Measurements from ENCODE around the gene ATOH1.

Gene ATOH1, protein sequence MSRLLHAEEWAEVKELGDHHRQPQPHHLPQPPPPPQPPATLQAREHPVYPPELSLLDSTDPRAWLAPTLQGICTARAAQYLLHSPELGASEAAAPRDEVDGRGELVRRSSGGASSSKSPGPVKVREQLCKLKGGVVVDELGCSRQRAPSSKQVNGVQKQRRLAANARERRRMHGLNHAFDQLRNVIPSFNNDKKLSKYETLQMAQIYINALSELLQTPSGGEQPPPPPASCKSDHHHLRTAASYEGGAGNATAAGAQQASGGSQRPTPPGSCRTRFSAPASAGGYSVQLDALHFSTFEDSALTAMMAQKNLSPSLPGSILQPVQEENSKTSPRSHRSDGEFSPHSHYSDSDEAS

GRCh38 chr4:93828332-93828994 is at the start of gene ATOH1:
Gene ATOH1, plus strand, starts transcription at chr4:93828753. Its CDS starts 174 bp downstream, at chr4:93828927.
- no peak for DNase-seq

DNA sequence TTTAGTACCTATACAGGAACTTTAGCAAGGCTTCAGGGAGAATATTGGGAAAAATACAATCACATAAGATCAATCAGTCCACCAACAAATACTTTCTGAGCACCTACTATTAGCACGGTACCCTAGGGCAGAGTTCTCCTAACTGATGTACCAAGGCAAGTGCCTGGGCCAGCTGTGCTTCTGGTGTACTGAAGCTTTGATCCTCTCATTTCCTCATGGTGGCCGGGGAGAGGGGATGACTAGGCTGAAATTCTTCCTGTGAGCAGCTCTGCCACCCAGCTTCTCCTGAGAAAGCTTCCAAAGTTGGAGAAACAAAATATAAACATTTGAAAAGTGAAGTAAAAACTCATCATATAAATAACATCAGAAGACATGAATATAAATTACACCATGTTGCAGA is 49.3 kb upstream of the ATOH1 start:
- no peak for DNase-seq

GRCh38 chr4:93780080-93780479 is 48.5 kb upstream of the ATOH1 start:
- no peak for DNase-seq

- no peak for DNase-seq
Measured at GRCh38 chr4:93781198-93781597, 47.4 kb upstream of the ATOH1 start.

DNA sequence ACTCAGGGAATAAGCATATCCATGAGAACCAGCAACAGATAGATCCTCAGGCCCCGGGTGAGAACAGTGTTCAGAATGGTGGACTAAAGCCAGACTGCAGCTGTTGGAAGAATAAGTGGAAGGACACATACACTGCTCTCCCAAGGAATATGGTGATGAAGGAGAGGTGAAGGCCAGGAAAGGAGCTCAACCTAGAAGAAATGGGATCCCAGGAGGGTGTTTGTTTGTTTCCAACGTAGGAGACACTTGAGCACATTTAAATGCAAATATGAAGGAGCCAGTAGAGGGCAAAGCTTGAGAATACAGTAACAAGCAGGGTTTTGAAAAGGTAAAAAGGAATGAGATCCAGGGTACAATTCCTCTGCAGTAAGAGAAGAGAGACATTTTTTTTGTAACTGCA is 42.4 kb upstream of the ATOH1 start:
- DNase-seq: no peak

DNA sequence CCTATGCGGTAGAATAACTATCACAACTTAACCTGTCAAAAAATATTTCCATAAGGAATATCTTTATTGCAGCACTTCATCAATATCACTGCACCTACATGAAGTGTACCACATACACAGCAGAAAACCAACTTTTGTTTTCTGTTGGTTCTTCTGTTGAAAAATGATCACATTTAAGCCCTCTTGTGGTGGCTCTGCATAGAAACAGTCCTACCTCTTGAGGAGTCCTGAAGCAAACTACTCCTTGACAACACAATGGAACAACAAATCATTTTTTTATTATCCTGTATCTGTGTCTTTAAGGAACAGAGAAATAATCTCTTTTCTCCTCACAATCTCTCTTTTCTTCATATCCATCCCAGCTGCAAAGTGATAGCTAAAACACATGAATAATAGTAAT is 39.8 kb upstream of the ATOH1 start:
- no peak for DNase-seq

DNA sequence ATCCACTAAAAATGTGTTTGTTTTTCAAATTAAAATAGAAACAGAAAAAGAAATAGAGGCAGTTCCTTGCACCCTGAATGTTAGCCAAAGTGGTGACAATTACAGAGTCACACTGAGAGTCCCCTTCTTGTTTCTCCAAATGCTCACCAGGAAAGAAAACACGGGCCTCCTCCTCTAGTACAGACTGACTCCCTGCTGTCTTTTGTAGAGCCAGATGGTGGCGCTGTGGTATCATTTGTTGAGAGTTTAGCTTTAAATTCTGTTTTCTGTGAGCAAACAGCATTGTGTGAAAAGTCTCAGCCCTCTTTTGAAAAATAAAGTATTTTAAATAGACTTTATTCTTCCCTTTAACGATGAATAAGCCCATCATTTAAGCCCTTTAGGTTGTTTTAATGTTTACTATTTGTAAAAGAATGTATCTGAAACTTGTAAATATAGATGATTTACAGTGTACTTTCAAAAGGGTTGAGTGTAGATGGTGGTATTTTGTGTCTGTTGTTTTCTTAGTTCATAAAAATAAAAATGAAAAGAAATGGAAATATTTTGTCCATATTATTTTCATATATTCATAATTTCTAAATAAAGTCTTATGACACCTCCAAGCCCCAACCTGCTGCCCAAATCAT is 36.9 kb upstream of the ATOH1 start:
- peak; percentile 5 for DNase-seq

DNA sequence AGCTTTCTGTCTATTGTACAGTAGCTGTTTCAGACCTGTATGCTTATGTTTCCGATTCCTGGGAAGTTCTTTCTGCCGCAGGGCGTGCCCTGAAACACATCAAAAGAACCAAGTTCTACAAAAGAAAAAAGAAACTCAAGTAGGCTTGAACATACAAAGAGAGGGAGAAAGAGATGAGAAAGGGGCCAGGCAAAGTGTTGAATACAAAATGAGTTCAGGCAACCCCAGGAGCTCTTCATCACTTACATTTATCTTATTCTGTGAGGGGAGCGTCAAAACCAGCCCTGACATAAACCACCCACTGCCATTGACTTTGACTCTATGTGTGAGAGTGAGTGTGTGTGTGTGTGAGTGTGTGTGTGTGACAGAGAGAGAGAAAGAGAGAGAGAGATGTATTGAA is 26.5 kb upstream of the ATOH1 start:
- no peak for DNase-seq

DNA sequence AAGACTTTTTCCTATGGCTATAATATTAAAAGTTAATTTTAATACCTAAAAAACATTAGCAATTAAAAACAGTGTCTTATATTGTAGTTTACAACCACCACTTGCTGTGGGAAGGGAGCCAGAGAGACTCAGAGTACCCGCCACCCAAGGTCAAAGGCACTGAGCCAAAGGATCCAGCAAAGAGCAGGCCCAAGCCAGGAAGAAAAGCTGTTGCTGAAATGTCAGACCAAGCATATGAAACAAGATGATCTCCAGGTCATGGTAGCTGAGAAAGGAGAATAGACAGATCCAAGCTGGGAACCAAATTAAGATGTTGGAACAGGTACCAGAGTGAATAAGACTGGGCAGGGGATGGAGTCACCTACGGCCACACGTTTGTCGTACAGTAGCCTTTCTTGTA is 18.8 kb upstream of the ATOH1 start:
- DNase-seq: no peak

DNA sequence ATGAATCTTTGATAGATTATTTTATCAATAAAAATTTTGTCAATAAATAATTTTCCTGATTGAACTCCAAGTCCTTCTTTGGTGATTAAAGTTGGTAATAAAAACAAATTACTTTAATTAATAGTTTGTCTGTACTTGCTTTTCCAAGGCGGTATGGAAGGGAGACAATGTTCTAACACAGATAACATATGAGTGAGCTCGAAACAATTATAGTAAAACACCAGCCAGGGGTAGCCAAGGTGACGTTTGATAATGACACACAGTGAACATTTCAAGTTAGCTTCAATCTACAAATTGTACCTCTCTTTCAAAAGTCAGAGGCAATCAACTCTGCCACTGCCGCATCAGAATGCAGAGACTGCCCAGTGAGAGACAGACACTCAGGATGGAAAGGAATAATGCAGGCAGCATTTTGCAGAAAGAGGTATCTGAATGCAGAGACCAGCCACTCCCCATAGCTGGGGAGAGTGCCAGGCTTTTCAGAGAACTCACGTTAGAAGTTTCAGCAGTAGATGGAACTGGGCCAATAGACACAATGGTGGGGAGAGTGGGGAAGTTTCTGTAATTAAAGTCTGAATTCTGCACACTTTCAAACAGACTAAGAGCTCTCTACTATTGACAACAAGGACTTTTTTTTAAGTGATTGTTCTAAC is 18.1 kb upstream of the ATOH1 start:
- DNase-seq: no peak

DNA sequence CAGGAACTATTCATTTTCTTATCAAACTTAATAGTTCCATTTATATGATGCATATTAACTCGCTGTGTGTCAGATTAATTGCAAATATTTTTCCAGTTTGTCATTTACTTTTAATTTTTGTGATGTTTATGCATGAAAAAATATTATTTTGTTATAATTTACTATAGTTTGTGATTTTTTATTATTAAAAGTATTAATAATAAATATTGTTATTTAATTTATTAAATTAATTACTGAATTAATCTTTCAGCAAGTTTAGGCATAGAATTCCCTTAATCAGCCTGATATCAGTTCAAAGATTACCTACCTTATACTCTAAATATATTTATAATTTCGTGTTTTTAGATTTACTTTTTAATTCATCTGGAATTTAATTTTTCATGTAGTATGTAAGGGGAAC is 15.5 kb upstream of the ATOH1 start:
- no peak for DNase-seq

DNA sequence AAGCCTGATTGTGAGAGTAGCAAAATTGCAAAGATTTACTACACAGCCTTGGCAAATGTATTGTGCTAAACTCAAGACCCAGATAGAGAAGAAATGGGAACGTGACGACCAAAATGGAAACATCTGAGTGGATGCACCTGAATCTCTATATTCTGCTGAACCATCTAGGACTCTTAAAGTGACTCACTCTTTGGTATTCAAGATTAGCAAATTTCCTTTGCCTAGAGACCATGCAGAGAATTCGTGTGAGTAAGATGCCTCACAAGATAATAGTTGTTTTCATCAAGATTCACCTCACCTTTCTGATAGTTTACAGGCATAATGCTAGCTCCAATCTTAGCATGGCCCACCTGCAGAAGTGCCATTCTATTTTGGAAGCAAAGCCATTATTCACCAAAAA is 14.4 kb upstream of the ATOH1 start:
- DNase-seq: no peak

DNA sequence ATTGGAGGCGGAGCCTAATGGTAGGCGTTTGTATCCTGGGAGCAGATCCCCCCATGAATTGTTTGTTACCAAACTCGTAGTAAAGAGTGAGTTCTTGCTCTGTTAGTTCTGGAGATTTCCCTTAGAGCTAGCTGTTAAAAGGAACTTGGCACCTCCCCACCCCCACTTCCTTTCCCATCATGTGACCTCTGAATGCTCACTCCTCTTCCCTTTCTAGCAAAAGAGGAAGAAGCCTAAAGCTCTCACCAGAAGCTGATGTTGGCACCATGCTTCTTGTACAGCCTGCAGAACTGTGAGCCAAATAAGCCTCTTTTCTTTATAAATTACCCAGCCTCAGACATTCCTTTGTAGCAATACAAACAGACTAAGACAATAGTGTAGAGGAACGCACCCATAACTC is 13.8 kb upstream of the ATOH1 start:
- no peak for DNase-seq

DNA sequence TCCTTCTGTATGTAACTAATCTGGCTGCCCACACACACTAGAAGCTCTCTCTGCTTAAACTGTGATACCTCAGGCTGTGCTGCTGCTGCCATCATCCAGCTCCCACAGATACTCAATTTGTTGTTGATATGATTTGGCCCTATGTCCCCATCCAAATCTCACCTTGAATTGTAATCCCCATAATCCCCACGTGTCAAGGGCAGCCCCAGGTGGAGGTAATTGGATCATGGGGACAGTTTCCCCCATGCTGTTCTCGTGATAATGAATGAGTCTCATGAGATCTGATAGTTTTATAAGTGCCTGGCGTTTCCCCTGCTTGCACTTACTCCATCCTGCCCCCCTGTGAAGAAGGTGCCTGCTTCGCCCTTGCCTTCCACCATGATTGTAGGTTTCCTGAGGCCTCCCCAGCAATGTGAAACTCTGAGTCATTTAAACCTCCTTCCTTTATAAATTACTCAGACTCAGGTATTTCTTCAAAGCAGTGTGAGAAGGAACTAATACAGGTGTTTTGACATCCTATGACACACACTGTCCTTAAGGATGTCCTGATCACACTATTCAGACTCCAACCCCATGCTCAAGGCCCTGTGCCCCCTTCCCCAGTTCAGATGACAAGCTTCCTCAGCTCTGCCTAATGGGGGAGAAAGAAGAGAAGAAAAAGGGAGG is 2.9 kb upstream of the ATOH1 start:
- DNase-seq: no peak

GRCh38 chr4:93827272-93827947 is 1.1 kb upstream of the ATOH1 start:
- DNase-seq: no peak

DNA sequence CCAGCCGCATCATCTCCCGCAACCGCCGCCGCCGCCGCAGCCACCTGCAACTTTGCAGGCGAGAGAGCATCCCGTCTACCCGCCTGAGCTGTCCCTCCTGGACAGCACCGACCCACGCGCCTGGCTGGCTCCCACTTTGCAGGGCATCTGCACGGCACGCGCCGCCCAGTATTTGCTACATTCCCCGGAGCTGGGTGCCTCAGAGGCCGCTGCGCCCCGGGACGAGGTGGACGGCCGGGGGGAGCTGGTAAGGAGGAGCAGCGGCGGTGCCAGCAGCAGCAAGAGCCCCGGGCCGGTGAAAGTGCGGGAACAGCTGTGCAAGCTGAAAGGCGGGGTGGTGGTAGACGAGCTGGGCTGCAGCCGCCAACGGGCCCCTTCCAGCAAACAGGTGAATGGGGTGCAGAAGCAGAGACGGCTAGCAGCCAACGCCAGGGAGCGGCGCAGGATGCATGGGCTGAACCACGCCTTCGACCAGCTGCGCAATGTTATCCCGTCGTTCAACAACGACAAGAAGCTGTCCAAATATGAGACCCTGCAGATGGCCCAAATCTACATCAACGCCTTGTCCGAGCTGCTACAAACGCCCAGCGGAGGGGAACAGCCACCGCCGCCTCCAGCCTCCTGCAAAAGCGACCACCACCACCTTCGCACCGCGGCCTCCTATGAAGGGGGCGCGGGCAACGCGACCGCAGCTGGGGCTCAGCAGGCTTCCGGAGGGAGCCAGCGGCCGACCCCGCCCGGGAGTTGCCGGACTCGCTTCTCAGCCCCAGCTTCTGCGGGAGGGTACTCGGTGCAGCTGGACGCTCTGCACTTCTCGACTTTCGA is 654 bp downstream of the ATOH1 start:
- DNase-seq: no peak

DNA sequence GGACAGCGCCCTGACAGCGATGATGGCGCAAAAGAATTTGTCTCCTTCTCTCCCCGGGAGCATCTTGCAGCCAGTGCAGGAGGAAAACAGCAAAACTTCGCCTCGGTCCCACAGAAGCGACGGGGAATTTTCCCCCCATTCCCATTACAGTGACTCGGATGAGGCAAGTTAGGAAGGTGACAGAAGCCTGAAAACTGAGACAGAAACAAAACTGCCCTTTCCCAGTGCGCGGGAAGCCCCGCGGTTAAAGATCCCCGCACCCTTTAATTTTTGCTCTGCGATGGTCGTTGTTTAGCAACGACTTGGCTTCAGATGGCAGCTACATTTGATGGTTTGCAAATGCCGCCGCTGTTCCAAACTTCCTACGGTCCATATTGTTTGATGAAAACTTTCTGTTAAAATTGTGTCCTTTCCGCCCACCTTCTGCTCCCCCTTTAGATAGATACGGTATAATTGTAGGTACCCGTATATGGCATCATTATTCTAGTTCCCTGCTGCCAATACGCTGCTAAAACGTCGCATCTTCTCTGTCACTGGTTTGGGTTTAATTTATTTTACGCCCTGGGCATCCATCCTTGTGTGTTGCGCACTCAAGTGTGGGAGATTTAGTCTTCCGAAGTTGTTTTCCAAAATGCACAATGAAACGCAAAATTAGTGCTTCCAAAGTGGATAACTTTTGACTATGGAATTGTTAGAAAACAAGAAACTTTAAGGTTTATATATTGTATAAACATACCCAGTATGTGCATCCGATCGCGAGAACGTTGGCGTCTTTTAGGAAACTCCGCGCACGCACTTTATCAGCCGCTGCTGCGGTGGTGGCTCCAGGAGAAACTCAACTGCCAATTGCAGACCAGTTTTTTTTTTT is 1.5 kb downstream of the ATOH1 start:
- DNase-seq: no peak

DNA sequence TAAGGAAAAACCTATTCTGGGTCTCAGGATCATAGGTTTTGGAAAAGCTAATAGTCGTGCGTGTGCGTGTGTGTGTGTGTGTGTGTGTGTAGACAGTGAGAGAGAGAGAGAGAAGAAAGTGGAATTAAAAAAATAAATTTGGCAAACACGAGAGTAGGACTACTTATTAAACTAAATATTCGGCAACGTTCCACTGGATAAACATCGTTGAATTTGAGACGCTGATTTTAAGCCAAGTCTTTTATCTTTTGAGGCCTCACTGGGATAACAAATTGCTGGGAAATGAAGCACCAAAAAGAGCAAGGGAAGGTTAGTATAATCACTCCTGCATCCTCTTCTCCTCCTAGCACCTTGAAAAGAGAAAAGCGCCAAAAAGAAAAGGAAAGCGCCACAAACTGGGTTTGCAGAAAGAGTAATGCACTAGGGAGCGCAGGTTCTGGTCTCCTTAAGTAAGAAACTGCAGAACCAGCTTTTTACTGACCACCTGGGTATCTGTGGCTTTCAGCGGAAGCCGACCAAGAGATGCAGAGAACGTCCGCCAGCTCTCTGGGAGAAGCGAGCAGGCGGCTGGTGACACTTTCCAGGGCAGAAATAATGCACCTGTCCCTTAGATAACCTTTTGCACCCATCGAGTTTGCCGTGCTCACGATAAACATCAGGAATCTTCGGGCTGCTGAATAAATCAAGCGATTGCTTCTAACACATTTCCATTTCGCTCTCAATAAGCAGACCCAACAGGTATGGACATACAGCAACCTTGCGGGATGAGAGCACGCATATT is 3.4 kb downstream of the ATOH1 start:
- no peak for DNase-seq

DNA sequence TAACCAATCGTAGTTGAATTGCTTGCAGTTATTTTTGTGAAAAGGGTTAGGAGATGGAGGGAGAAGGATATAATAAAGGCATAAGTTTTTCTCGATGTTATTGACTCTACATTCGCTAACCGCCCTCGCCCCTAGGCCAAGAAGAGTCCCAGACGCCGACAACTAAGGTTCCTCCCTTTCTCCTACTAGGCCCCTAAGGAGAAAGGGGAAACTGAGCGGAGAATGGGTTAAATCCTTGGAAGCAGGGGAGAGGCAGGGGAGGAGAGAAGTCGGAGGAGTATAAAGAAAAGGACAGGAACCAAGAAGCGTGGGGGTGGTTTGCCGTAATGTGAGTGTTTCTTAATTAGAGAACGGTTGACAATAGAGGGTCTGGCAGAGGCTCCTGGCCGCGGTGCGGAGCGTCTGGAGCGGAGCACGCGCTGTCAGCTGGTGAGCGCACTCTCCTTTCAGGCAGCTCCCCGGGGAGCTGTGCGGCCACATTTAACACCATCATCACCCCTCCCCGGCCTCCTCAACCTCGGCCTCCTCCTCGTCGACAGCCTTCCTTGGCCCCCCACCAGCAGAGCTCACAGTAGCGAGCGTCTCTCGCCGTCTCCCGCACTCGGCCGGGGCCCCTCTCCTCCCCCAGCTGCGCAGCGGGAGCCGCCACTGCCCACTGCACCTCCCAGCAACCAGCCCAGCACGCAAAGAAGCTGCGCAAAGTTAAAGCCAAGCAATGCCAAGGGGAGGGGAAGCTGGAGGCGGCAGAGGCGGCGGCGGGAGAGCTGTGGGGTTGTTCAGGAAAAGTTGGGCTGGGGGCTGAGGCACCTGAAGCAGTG is 5.9 kb downstream of the ATOH1 start:
- no peak for DNase-seq

All from HCEC 1CT (cell line).